Measurements from ENCODE around the gene ORC1. TPM values are rescaled to one million over a fixed set of nuclear protein-coding genes. Genes with fewer than 3 reads are reported as not detected.

ORC1 gene
- total and polyA plus RNA-seq, 4 experiments from 2014 or later: 0.16 to 1.5 (median 0.68) TPM

DNA sequence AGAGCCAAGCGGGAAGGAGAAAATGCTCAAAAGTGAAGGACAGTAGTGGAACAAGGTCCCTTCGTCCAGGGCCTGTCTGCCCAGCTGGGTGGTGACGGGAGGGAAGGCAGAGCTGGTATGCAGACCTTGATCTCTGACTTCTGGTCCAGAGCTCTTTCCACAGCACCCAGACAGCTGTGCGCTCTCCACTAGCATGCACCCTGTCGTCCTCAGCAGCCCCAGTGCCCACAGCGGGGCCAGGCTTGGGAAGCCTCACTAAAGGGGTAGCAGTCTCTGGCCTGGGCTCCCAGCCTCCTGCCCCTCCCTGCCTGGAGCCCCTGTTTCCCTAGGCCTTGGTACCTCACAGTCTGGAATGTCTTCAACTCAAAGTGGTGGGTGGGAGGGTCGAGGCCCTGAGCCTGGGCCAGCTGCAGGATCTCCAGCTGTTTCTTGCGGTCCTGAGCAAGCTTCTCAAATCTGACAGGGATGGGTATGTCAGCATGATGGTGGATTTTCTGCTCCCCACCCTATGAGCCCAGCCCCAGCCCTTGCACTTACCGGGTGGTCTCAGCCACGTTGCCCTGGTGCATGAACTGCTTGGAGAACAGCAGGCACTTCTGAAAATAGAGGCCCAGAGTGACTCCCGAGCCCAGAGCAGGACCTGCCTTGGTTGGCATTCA is 48.2 kb downstream of the ORC1 start:
- Histone ChIP-seq H3K4me3 (ENCODE audit: low read length in 2 of 2) (no peak overlapping the region), H3K36me3 (ENCODE audit: insufficient read depth, low read length) (peaks cover 88% of the 10 kb centered on the region), H3K4me1 (ENCODE audit: insufficient read depth, low read length) (no peaks in the 10 kb centered on the region), H3K27me3 (ENCODE audit: insufficient read depth, low read length) (no peaks in the 10 kb centered on the region), H3K9me3 (ENCODE audit: control insufficient read depth in 1 of 2, low read length in 2 of 2) (no peaks in the 10 kb centered on the region), H3K27ac (ENCODE audit: low read depth, low read length) (no peak overlapping the region)
- no peak overlapping the region for H3K4me3 Mint-ChIP-seq
- H3K9me3 Mint-ChIP-seq: no peaks in the 10 kb centered on the region
- POLR2A ChIA-PET (ENCODE audit: partially characterized antibody): interaction anchor here (1.0 to 1.2 kb wide), 2 partner anchors 10 to 12 kb away, joined by 4 read pairs; partner anchors contain the start of gene CC2D1B
- H3K27me3 Mint-ChIP-seq: no peaks in the 10 kb centered on the region
- peaks cover 0 to 4% (median 0%) of the 10 kb centered on the region in 4 donors for H3K4me1 Mint-ChIP-seq
- peak overlapping the region in 2 of 7 donors; percentile 77 to 80 for H3K27ac Mint-ChIP-seq
- intact Hi-C loops (cut with micrococcal nuclease): no loop called here
- peaks cover 60 to 85% of the 10 kb centered on the region in 2 donors for H3K36me3 Mint-ChIP-seq
- no peak for DNase-seq
- CTCF ChIA-PET (ENCODE audit: partially characterized antibody): interaction anchor here (0.6 to 1.2 kb wide), 2 partner anchors 12 to 566 kb away, joined by 3 read pairs; no protein-coding TSS in a partner anchor

DNA sequence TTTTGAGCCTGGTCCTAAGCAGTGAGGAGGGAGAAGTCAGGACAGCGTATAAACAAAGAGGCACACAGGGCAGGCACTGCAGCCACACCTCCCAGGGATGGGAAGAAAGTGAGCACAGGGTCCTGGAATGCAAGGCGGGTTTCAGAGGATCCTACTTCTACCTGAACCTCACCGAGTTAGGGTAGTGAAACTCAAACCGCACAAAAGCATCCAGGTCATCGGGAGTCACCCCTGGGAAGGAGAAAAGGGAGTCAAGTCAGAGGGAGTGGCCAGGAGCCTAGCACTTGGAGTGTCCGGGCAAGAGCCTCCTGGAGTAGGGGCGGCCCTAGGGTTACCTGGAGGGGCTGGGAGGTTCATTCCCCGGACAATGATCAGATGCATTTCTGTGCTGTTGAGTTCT is 48.8 kb downstream of the ORC1 start:
- H3K4me1 ChIP-seq (ENCODE audit: insufficient read depth, low read length): no peaks in the 10 kb centered on the region
- Mint-ChIP-seq H3K36me3 (peaks cover 60 to 80% of the 10 kb centered on the region in 2 donors), H3K27ac (peak overlapping the region in 3 of 7 donors; percentile 62 to 80 (median 77)), H3K9me3 (no peaks in the 10 kb centered on the region), H3K4me1 (peaks cover 0 to 4% (median 0%) of the 10 kb centered on the region in 4 donors), H3K27me3 (no peaks in the 10 kb centered on the region), H3K4me3 (no peak overlapping the region)
- no peak overlapping the region for H3K4me3 ChIP-seq (ENCODE audit: low read length in 2 of 2)
- DNase-seq: no peak
- ChIA-PET POLR2A (ENCODE audit: partially characterized antibody) (interaction anchor here (1.0 to 1.2 kb wide), 2 partner anchors 10 to 13 kb away, joined by 4 read pairs; partner anchors contain the start of gene CC2D1B), CTCF (ENCODE audit: partially characterized antibody) (no interaction called here)
- no peaks in the 10 kb centered on the region for H3K9me3 ChIP-seq (ENCODE audit: control insufficient read depth in 1 of 2, low read length in 2 of 2)
- peaks cover 84% of the 10 kb centered on the region for H3K36me3 ChIP-seq (ENCODE audit: insufficient read depth, low read length)
- intact Hi-C loops (cut with micrococcal nuclease): no loop called here
- H3K27ac ChIP-seq (ENCODE audit: low read depth, low read length): no peak overlapping the region
- H3K27me3 ChIP-seq (ENCODE audit: insufficient read depth, low read length): no peaks in the 10 kb centered on the region

DNA sequence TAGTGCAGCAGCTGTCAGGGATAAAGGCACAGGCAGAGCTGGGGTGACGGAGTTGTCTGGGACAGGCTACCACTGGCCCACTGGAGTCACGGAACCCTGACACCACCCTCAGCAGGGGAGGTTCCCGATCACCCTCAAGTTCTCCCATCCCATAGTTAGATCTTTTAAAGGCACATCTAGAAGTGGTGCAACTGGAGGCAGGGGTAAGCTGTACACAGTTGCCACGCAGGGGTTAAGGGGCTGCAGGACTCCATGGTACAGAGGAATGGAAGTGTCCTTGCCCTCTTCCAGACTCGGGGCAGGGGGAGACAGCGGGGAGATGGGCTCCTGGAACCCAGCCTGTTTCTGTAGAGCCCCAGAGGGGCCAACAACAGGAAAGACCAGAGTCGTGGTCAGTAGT is 51.5 kb downstream of the ORC1 start:
- no peak overlapping the region for H3K4me3 Mint-ChIP-seq
- H3K27ac ChIP-seq (ENCODE audit: low read depth, low read length): no peak overlapping the region
- POLR2A ChIA-PET (ENCODE audit: partially characterized antibody): interaction anchor here (2.1 kb wide), 1 partner anchor 12 kb away, joined by 6 read pairs; no protein-coding TSS in a partner anchor
- no peaks in the 10 kb centered on the region for H3K4me1 ChIP-seq (ENCODE audit: insufficient read depth, low read length)
- peaks cover 57% of the 10 kb centered on the region for H3K36me3 ChIP-seq (ENCODE audit: insufficient read depth, low read length)
- no peaks in the 10 kb centered on the region for H3K9me3 Mint-ChIP-seq
- no peaks in the 10 kb centered on the region for H3K27me3 ChIP-seq (ENCODE audit: insufficient read depth, low read length)
- CTCF ChIA-PET (ENCODE audit: partially characterized antibody): no interaction called here
- no peaks in the 10 kb centered on the region for H3K9me3 ChIP-seq (ENCODE audit: control insufficient read depth in 1 of 2, low read length in 2 of 2)
- DNase-seq: no peak
- intact Hi-C loops (cut with micrococcal nuclease): no loop called here
- no peaks in the 10 kb centered on the region for H3K27me3 Mint-ChIP-seq
- H3K36me3 Mint-ChIP-seq: peaks cover 50 to 55% of the 10 kb centered on the region in 2 donors
- H3K4me3 ChIP-seq (ENCODE audit: low read length in 2 of 2): no peak overlapping the region
- H3K4me1 Mint-ChIP-seq: peaks cover 0 to 6% (median 0%) of the 10 kb centered on the region in 4 donors
- H3K27ac Mint-ChIP-seq: peak overlapping the region in 4 of 7 donors; percentile 38 to 87 (median 52)

DNA sequence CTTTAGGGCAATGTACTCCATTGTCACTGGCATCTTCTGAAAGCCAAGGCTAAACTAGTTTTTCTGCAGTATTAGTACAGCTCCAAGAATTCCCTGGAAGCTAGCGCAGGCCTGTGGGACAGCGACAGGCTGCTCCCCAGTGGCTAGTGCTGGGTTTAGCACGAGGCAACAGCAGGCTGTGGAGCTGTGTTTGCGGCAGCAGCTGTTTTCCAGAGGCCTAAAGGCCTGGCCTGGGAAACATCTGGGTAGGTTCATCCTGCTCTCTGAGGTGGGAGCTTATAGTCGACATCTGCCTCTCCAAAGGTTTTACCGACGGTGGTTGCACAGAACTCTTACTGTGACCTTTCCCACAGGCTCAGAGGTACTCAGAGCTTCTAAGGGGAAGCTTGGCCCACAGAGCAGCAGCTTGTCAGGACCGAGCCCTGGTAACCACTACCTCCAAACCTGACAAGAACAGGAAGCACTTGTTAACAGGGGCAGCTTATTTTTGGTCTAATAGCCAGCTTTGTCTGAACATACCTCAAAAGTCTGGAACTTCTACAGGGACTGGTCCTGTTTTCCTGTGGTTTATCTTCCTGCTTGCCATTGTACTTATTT is 55.4 kb downstream of the ORC1 start:
- no peaks in the 10 kb centered on the region for H3K4me1 ChIP-seq (ENCODE audit: insufficient read depth, low read length)
- Mint-ChIP-seq H3K36me3 (peaks cover 16 to 25% of the 10 kb centered on the region in 2 donors), H3K4me1 (peaks cover 0 to 3% (median under 1%) of the 10 kb centered on the region in 4 donors), H3K9me3 (no peaks in the 10 kb centered on the region), H3K4me3 (no peak overlapping the region), H3K27ac (peak overlapping the region in 5 of 7 donors; percentile 42 to 87 (median 70)), H3K27me3 (no peaks in the 10 kb centered on the region)
- H3K9me3 ChIP-seq (ENCODE audit: control insufficient read depth in 1 of 2, low read length in 2 of 2): no peaks in the 10 kb centered on the region
- ChIA-PET CTCF (ENCODE audit: partially characterized antibody) (interaction anchor here (0.5 kb wide), 1 partner anchor 277 kb away, joined by 3 read pairs; no protein-coding TSS in a partner anchor), POLR2A (ENCODE audit: partially characterized antibody) (interaction anchor here (0.7 to 1.3 kb wide), 3 partner anchors 9 to 18 kb away, joined by 3 to 5 read pairs (median 4); no protein-coding TSS in a partner anchor)
- no peak for DNase-seq
- H3K27ac ChIP-seq (ENCODE audit: low read depth, low read length): no peak overlapping the region
- H3K4me3 ChIP-seq (ENCODE audit: low read length in 2 of 2): no peak overlapping the region
- intact Hi-C loops (cut with micrococcal nuclease): no loop called here
- H3K27me3 ChIP-seq (ENCODE audit: insufficient read depth, low read length): no peaks in the 10 kb centered on the region
- peaks cover 18% of the 10 kb centered on the region for H3K36me3 ChIP-seq (ENCODE audit: insufficient read depth, low read length)

DNA sequence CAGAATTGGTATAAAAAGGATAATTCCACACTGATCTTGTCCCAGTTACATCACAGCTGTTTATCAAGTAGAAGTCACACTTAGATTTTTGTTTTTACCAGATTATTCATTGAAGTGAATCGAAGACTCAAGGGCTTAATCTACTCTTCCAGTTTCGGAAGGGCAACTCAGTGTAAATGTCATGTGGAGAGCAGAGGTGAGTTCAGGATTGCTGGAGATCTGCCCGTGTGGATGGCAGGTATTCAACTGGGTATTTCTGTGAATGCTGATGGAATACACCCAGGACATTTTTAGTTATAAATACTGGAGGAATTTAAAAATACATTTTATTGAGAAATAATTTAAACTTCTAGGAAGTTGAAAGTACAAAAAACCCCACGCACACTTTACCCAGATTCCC is 57.6 kb downstream of the ORC1 start:
- peaks cover 4% of the 10 kb centered on the region for H3K36me3 ChIP-seq (ENCODE audit: insufficient read depth, low read length)
- no peak for DNase-seq
- Mint-ChIP-seq H3K9me3 (no peaks in the 10 kb centered on the region), H3K4me1 (peaks cover 0 to 3% (median under 1%) of the 10 kb centered on the region in 4 donors), H3K36me3 (peaks cover 5 to 7% of the 10 kb centered on the region in 2 donors), H3K27me3 (no peaks in the 10 kb centered on the region), H3K27ac (peak overlapping the region in 2 of 7 donors; percentile 12 to 25), H3K4me3 (no peak overlapping the region)
- H3K27me3 ChIP-seq (ENCODE audit: insufficient read depth, low read length): no peaks in the 10 kb centered on the region
- ChIA-PET POLR2A (ENCODE audit: partially characterized antibody) (no interaction called here), CTCF (ENCODE audit: partially characterized antibody) (no interaction called here)
- no peak overlapping the region for H3K27ac ChIP-seq (ENCODE audit: low read depth, low read length)
- intact Hi-C loops (cut with micrococcal nuclease): no loop called here
- no peaks in the 10 kb centered on the region for H3K9me3 ChIP-seq (ENCODE audit: control insufficient read depth in 1 of 2, low read length in 2 of 2)
- H3K4me1 ChIP-seq (ENCODE audit: insufficient read depth, low read length): no peaks in the 10 kb centered on the region
- H3K4me3 ChIP-seq (ENCODE audit: low read length in 2 of 2): no peak overlapping the region

DNA sequence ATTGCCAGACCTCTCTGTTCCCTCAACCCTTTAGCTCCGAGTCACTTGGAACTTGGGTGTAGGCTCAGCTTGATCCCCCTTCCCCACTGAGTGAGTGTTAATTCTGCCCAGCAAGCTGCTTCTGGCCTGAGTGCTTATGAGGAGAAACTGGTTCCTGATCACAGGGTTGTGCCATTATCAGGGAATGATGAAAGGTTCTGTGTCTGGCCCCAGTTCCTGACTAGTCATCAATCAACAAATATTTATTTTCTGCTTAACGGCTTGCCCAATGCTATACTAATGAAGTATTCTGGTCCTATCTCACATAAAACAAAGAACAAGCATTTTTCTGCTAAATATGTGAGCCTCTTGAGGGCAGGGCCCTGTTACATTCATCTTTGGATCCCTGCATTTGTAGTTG is 59.0 kb downstream of the ORC1 start:
- H3K27ac Mint-ChIP-seq: peak overlapping the region in 3 of 7 donors; percentile 14 to 71 (median 22)
- H3K4me3 Mint-ChIP-seq: no peak overlapping the region
- Histone ChIP-seq H3K27me3 (ENCODE audit: insufficient read depth, low read length) (no peaks in the 10 kb centered on the region), H3K36me3 (ENCODE audit: insufficient read depth, low read length) (no peaks in the 10 kb centered on the region), H3K4me1 (ENCODE audit: insufficient read depth, low read length) (no peaks in the 10 kb centered on the region), H3K9me3 (ENCODE audit: control insufficient read depth in 1 of 2, low read length in 2 of 2) (no peaks in the 10 kb centered on the region), H3K27ac (ENCODE audit: low read depth, low read length) (no peak overlapping the region), H3K4me3 (ENCODE audit: low read length in 2 of 2) (no peak overlapping the region)
- H3K9me3 Mint-ChIP-seq: no peaks in the 10 kb centered on the region
- H3K36me3 Mint-ChIP-seq: peaks cover 3 to 7% of the 10 kb centered on the region in 2 donors
- DNase-seq: no peak
- CTCF ChIA-PET (ENCODE audit: partially characterized antibody): no interaction called here
- H3K4me1 Mint-ChIP-seq: peaks cover 0 to 3% (median under 1%) of the 10 kb centered on the region in 4 donors
- H3K27me3 Mint-ChIP-seq: no peaks in the 10 kb centered on the region
- POLR2A ChIA-PET (ENCODE audit: partially characterized antibody): interaction anchor here (1.5 kb wide), 1 partner anchor 9 kb away, joined by 6 read pairs; no protein-coding TSS in a partner anchor
- intact Hi-C loops (cut with micrococcal nuclease): no loop called here

DNA sequence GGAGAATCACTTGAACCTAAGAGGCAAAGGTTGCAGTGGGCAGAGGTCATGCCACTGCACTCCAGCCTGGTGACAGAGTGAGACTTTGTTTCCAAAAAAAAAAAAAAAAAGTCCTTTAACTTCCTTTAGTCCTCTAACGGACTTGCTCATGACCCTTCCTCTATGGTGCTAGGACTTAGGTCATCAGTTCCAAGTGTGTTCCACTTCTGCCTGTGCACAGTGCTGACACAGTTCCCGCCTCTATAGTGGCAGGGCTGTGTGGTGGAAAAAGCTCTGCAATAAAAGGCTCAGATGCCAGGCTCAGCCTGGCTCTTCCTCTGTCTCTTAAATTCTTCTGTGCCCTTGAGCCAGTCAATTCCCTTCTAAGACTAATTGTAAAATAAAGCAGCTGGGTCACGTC is 60.2 kb downstream of the ORC1 start:
- Histone ChIP-seq H3K4me1 (ENCODE audit: insufficient read depth, low read length) (no peaks in the 10 kb centered on the region), H3K4me3 (ENCODE audit: low read length in 2 of 2) (no peak overlapping the region), H3K36me3 (ENCODE audit: insufficient read depth, low read length) (no peaks in the 10 kb centered on the region), H3K27me3 (ENCODE audit: insufficient read depth, low read length) (no peaks in the 10 kb centered on the region), H3K9me3 (ENCODE audit: control insufficient read depth in 1 of 2, low read length in 2 of 2) (no peaks in the 10 kb centered on the region), H3K27ac (ENCODE audit: low read depth, low read length) (no peak overlapping the region)
- ChIA-PET POLR2A (ENCODE audit: partially characterized antibody) (interaction anchor here (1.5 kb wide), 1 partner anchor 10 kb away, joined by 6 read pairs; no protein-coding TSS in a partner anchor), CTCF (ENCODE audit: partially characterized antibody) (no interaction called here)
- Mint-ChIP-seq H3K9me3 (no peaks in the 10 kb centered on the region), H3K27ac (peak overlapping the region in 2 of 7 donors; percentile 22 to 62), H3K36me3 (peaks cover 0 to 10% of the 10 kb centered on the region in 2 donors), H3K27me3 (no peaks in the 10 kb centered on the region), H3K4me3 (no peak overlapping the region), H3K4me1 (peaks cover 0 to 3% (median under 1%) of the 10 kb centered on the region in 4 donors)
- intact Hi-C loops (cut with micrococcal nuclease): no loop called here
- DNase-seq: no peak
